HEK293T (cell line): ENCODE data around the gene HNRNPU.

Source experiments
- ELF4 ChIP-seq: fragments of 450-650 bp; IDR thresholded peaks from 2 replicates; pipeline ENCODE4 v1.6.1; 2017; ENCODE audit warnings: antibody characterized with exemption
- L3MBTL2 ChIP-seq: fragments of 450-650 bp; conservative IDR thresholded peaks from 2 replicates; pipeline ENCODE4 v1.6.1; 2016; ENCODE audit warnings: mild to moderate bottlenecking
- LEF1 ChIP-seq: fragments of 450-650 bp; IDR thresholded peaks from 2 replicates; pipeline ENCODE4 v1.6.1; 2017; ENCODE audit warnings: mild to moderate bottlenecking, borderline replicate concordance

- TF ChIP-seq LEF1 (no peak), ELF4 (no peak), L3MBTL2 (no peak)
Measured at GRCh38 chr1:244858357-244858756, 6.0 kb downstream of the HNRNPU start.
